Mesenchymal stem cell (in vitro differentiated cells and primary cell): ENCODE data around the gene ATP7B.

Source experiments
- DNase-seq: peaks from one replicate; pipeline ENCODE4 v3.0.0-alpha.2; 2013
- H2AFZ ChIP-seq: one replicate; pipeline ENCODE4 v1.6.1; 2013; ENCODE audit warnings: low read depth, mild to moderate bottlenecking, control low read depth, inconsistent platforms, low read length, moderate library complexity
- H2AK5ac ChIP-seq: 2 replicates; pipeline ENCODE4 v1.6.1; 2013; ENCODE audit warnings: low read length, moderate library complexity, mild to moderate bottlenecking, inconsistent platforms; ENCODE audit not compliant: severe bottlenecking
- H2BK120ac ChIP-seq: one replicate; pipeline ENCODE4 v1.6.1; 2013; ENCODE audit warnings: low read depth, mild to moderate bottlenecking, inconsistent platforms, low read length, moderate library complexity
- H2BK12ac ChIP-seq, 2 experiments: one replicate each; pipeline ENCODE4 v1.6.1; 2013; ENCODE audit warnings: inconsistent platforms in 2 of 2, low read length in 2 of 2, mild to moderate bottlenecking in 2 of 2, moderate library complexity in 2 of 2, control low read depth in 1 of 2
- H2BK15ac ChIP-seq: one replicate; pipeline ENCODE4 v1.6.1; 2013; ENCODE audit warnings: mild to moderate bottlenecking, low read depth, inconsistent platforms; ENCODE audit not compliant: poor library complexity, severe bottlenecking
- H2BK5ac ChIP-seq: 2 replicates; pipeline ENCODE4 v1.6.1; 2013; ENCODE audit warnings: low read depth, mild to moderate bottlenecking, low read length, control low read depth, inconsistent platforms; ENCODE audit not compliant: poor library complexity, severe bottlenecking
- H3K14ac ChIP-seq, 2 experiments: one replicate each; pipeline ENCODE4 v1.6.1; 2013; ENCODE audit warnings: inconsistent platforms in 2 of 2, low read length in 2 of 2, control low read depth in 1 of 2, mild to moderate bottlenecking in 1 of 2, moderate library complexity in 1 of 2
- H3K18ac ChIP-seq, 2 experiments: one replicate each; pipeline ENCODE4 v1.6.1; 2013; ENCODE audit warnings: inconsistent platforms in 2 of 2, low read length in 2 of 2, control low read depth in 1 of 2, low read depth in 1 of 2, mild to moderate bottlenecking in 1 of 2
- H3K23ac ChIP-seq, 2 experiments: one replicate each; pipeline ENCODE4 v1.6.1; 2013; ENCODE audit warnings: inconsistent platforms in 2 of 2, low read length in 2 of 2, mild to moderate bottlenecking in 2 of 2, moderate library complexity in 2 of 2, control low read depth in 1 of 2
- H3K27ac ChIP-seq: 2 replicates; pipeline ENCODE4 v1.5.1; 2013; ENCODE audit warnings: mild to moderate bottlenecking, moderate library complexity, low read length, control low read depth, inconsistent platforms; ENCODE audit not compliant: poor library complexity, severe bottlenecking
- H3K27me3 ChIP-seq, 2 experiments: 2 replicates each; pipeline versions ENCODE4 v1.6.1 to v1.7.0; 2013; ENCODE audit warnings: low read length in 2 of 2, mild to moderate bottlenecking in 2 of 2, moderate library complexity in 2 of 2, control low read depth in 1 of 2, inconsistent platforms in 1 of 2; ENCODE audit not compliant: control insufficient read depth in 1 of 2, insufficient read depth in 1 of 2
- H3K36me3 ChIP-seq, 2 experiments: 2 replicates each; pipeline versions ENCODE4 v1.6.1 to v1.7.0; 2013; ENCODE audit warnings: low read length in 2 of 2, control low read depth in 1 of 2, inconsistent platforms in 1 of 2, low read depth in 1 of 2, mild to moderate bottlenecking in 1 of 2; ENCODE audit not compliant: insufficient read depth in 2 of 2, control insufficient read depth in 1 of 2
- H3K4ac ChIP-seq, 2 experiments: one replicate each; pipeline ENCODE4 v1.6.1; 2013; ENCODE audit warnings: inconsistent platforms in 2 of 2, low read length in 2 of 2, mild to moderate bottlenecking in 2 of 2, moderate library complexity in 2 of 2, control low read depth in 1 of 2, low read depth in 1 of 2
- H3K4me1 ChIP-seq: 2 replicates; pipeline ENCODE4 v1.6.1; 2013; ENCODE audit warnings: low read depth, low read length, control low read depth; ENCODE audit not compliant: control insufficient read depth, insufficient read depth
- H3K4me2 ChIP-seq: 2 replicates; pipeline ENCODE4 v1.6.1; 2013; ENCODE audit warnings: low read length, mild to moderate bottlenecking, inconsistent platforms; ENCODE audit not compliant: poor library complexity, severe bottlenecking
- H3K4me3 ChIP-seq, 2 experiments: 2 replicates each; pipeline versions ENCODE4 v1.5.1 to v1.7.0; 2013; ENCODE audit warnings: low read length in 2 of 2, mild to moderate bottlenecking in 2 of 2, control low read depth in 1 of 2, low read depth in 1 of 2; ENCODE audit not compliant: insufficient read depth in 1 of 2
- H3K79me1 ChIP-seq: replicated peaks from 2 replicates; pipeline ENCODE4 v1.6.1; 2013; ENCODE audit warnings: mild to moderate bottlenecking, control low read depth, low read length, inconsistent platforms; ENCODE audit not compliant: poor library complexity, severe bottlenecking
- H3K9ac ChIP-seq: 2 replicates; pipeline ENCODE4 v1.7.0; 2013; ENCODE audit warnings: mild to moderate bottlenecking, low read length, moderate library complexity
- H3K9me3 ChIP-seq: 2 replicates; pipeline ENCODE4 v1.7.0; 2013; ENCODE audit warnings: mild to moderate bottlenecking, low read length; ENCODE audit not compliant: control insufficient read depth
- H4K8ac ChIP-seq: one replicate; pipeline ENCODE4 v1.6.1; 2013; ENCODE audit warnings: inconsistent platforms, mild to moderate bottlenecking, low read length, moderate library complexity
- H4K91ac ChIP-seq: one replicate; pipeline ENCODE4 v1.6.1; 2013; ENCODE audit warnings: mild to moderate bottlenecking, low read length, inconsistent platforms
- WGBS: methylation state at CpG from one replicate; pipeline ENCODE4 v1.1.7; 2013; ENCODE audit warnings: mixed read lengths; 5-methylcytosine and 5-hydroxymethylcytosine counted together

The ATP7B gene

DNA sequence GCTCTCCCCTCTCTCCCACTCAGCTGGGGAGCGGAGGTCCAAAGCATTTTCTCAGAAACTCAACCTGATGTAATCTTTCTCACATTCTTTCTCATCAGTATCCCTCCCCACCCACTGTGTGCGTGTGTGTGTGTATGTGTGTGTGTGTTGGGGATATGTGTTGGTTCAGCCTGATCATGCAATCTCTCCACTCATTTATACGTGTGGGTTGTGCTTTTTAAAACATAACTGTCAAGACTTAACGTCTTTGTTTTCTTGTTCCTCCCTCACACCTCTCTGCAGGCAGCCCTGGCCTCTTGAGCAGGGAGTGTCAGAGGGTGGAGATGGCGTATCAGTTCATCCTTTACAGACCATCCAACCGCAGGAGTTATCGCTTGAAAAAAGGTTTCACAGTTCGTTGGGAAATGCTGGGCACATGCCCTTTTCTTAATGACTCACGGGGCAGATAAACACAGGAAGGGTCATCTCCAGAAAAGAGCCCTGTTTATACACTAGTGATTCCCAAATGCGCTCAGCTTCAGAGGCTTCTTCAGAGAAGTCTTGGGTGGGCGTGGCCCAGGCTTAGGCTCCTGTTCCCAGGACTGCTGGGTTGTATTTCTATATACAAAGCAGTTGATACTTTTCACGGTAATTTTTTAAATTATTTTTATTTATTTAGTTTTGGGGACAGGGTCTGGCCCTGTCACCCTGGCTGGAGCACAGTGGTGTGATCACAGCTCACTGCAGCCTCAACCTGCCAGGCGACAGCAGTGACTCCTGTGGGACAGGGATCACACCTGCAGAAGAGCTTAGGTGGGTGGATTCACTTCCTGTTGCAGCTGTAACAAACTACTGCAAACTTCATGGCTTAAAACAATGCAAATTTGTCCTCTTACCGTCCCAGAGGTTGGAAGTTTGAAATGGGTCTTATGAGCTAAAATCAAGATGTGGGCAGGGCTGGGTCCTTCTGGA lies 89.2 kb downstream of the ATP7B start:
- no peak overlapping the region for H2BK15ac ChIP-seq
- H3K36me3 ChIP-seq = no peaks in the 10 kb centered on the region
- H3K9ac ChIP-seq = no peak overlapping the region
- H2BK12ac ChIP-seq = no peak overlapping the region
- H3K4ac ChIP-seq = no peak overlapping the region
- no peak overlapping the region for H4K8ac ChIP-seq
- no peak overlapping the region for H3K4me3 ChIP-seq
- H2AK5ac ChIP-seq = no peak overlapping the region
- H2BK5ac ChIP-seq = no peak overlapping the region
- no peak overlapping the region for H3K23ac ChIP-seq
- H3K27ac ChIP-seq = no peak overlapping the region
- H3K14ac ChIP-seq = no peak overlapping the region
- H3K27me3 ChIP-seq = peaks cover 10 to 22% of the 10 kb centered on the region in 2 experiments
- H3K79me1 ChIP-seq = no peaks in the 10 kb centered on the region
- H2BK120ac ChIP-seq = no peak overlapping the region
- H3K4me2 ChIP-seq = no peak overlapping the region
- H4K91ac ChIP-seq = no peak overlapping the region
- peak; percentile 6 for DNase-seq
- H3K4me1 ChIP-seq = peaks cover 1% of the 10 kb centered on the region
- WGBS = 70% methylated on average over 8 of the region's 14 CpGs
- H3K9me3 ChIP-seq = no peaks in the 10 kb centered on the region
- no peak overlapping the region for H2AFZ ChIP-seq
- no peak overlapping the region for H3K18ac ChIP-seq

DNA sequence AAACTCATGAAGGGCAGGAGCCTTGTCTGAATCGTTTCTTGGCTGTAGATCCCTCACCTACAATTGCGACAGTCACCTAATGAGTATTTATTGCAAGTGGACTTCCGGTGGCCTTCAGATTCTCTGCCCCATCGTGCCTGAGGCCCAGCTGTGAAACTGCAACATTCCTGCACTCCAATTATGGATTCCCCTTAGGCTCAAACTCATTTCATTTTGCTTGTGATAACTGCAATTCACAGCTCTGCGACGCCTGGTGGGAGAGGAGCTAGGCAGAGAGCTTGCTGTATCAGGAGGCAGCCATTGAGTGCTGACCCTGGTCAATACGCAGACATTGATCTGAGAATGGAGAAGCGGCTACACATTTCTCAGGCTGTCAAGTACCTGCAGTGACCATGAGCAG lies 90.5 kb downstream of the ATP7B start:
- Histone ChIP-seq H2BK120ac (no peak overlapping the region), H3K14ac (no peak overlapping the region), H3K27ac (no peak overlapping the region), H2BK12ac (no peak overlapping the region), H3K36me3 (no peaks in the 10 kb centered on the region), H4K91ac (no peak overlapping the region), H3K18ac (no peak overlapping the region), H3K4me2 (no peak overlapping the region), H2BK15ac (no peak overlapping the region), H3K9me3 (no peaks in the 10 kb centered on the region), H3K23ac (no peak overlapping the region), H2AFZ (no peak overlapping the region), H3K9ac (no peak overlapping the region), H3K4ac (no peak overlapping the region), H3K79me1 (no peaks in the 10 kb centered on the region), H3K4me3 (no peak overlapping the region), H3K4me1 (peaks cover 1% of the 10 kb centered on the region), H2BK5ac (no peak overlapping the region), H3K27me3 (peaks cover 9 to 26% of the 10 kb centered on the region in 2 experiments), H4K8ac (no peak overlapping the region), H2AK5ac (no peak overlapping the region)
- 78% methylated on average over 8 of the region's 8 CpGs for WGBS
- no peak for DNase-seq

DNA sequence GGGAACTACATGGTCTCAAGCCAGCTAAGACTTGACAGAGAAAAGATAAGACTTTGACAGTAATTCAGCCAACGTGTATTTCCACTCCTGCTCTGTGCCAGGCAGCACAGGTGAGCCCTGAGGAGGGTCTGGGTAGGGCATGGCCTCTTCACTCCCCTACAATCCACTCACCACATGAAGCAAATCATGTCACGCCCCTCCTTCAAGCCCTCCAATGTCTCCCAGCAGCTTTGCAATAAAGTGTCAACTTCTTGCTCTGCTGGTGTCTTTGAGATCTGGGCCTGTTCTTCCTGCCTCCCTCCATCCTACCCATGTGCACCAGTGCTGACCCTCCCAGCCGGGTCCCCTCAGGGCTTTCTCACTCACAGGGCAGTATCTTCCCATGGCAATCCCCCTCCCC lies 91.0 kb downstream of the ATP7B start:
- no peak overlapping the region for H3K23ac ChIP-seq
- no peak overlapping the region for H3K4me3 ChIP-seq
- H2BK12ac ChIP-seq = no peak overlapping the region
- H3K9me3 ChIP-seq = no peaks in the 10 kb centered on the region
- no peak overlapping the region for H2BK5ac ChIP-seq
- no peak overlapping the region for H3K18ac ChIP-seq
- H3K4me1 ChIP-seq = peaks cover 1% of the 10 kb centered on the region
- no peak overlapping the region for H2BK120ac ChIP-seq
- no peak overlapping the region for H3K4ac ChIP-seq
- H4K8ac ChIP-seq = no peak overlapping the region
- 47% methylated on average over 3 of the region's 3 CpGs for WGBS
- DNase-seq = no peak
- no peaks in the 10 kb centered on the region for H3K79me1 ChIP-seq
- no peak overlapping the region for H4K91ac ChIP-seq
- no peak overlapping the region for H2BK15ac ChIP-seq
- no peak overlapping the region for H3K4me2 ChIP-seq
- H2AK5ac ChIP-seq = no peak overlapping the region
- H3K9ac ChIP-seq = no peak overlapping the region
- no peaks in the 10 kb centered on the region for H3K36me3 ChIP-seq
- no peak overlapping the region for H2AFZ ChIP-seq
- no peak overlapping the region for H3K14ac ChIP-seq
- H3K27ac ChIP-seq = no peak overlapping the region
- H3K27me3 ChIP-seq = peaks cover 5 to 26% of the 10 kb centered on the region in 2 experiments

DNA sequence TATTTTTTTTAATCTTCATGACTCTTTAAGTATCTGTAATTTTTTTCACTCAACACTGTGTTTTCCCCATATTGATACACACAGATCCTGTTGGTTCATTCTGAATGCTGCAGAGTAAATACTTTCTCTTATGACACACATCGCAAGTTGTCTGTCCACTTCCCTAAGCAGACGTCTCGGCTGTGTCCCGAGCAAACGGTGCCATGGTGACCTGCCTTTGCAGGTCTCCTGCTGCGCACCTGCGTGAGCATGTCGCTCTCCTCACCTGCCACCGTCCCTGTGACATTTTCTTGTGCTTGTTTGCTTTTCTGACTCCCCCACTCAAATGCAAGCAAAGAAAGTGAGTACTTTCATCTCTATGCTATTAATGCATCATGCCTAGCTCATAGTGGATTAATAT lies 91.7 kb downstream of the ATP7B start:
- Histone ChIP-seq H4K8ac (no peak overlapping the region), H3K36me3 (no peaks in the 10 kb centered on the region), H4K91ac (no peak overlapping the region), H3K27me3 (peaks cover 5 to 20% of the 10 kb centered on the region in 2 experiments), H2BK15ac (no peak overlapping the region), H3K4me3 (no peak overlapping the region), H2AFZ (no peak overlapping the region), H2BK120ac (no peak overlapping the region), H2BK5ac (no peak overlapping the region), H3K27ac (no peak overlapping the region), H3K9me3 (no peaks in the 10 kb centered on the region), H3K79me1 (no peaks in the 10 kb centered on the region), H3K23ac (no peak overlapping the region), H3K4ac (no peak overlapping the region), H3K4me1 (peaks cover 1% of the 10 kb centered on the region), H3K4me2 (no peak overlapping the region), H3K9ac (no peak overlapping the region), H3K14ac (no peak overlapping the region), H2AK5ac (no peak overlapping the region), H2BK12ac (no peak overlapping the region), H3K18ac (no peak overlapping the region)
- DNase-seq = no peak
- 85% methylated on average over 8 of the region's 9 CpGs for WGBS
